HG02642 (cell line): ENCODE measurements around the gene ATP13A1.
A peak's percentile ranks its signal among the peaks of the same experiment; 100 is the strongest.
"Not testable (repeated sequence)": the region's sequence is repeated elsewhere in the genome, so short reads cannot be mapped to it uniquely, and the experiment has no call there.

ENCODE experiments used
- ATAC-seq: cut with Tn5 transposase; IDR thresholded peaks from one replicate; pipeline ENCODE4 v1.9.1; 2021; ENCODE audit warnings: mild to moderate bottlenecking; ENCODE audit not compliant: unreplicated experiment, poor library complexity

The ATP13A1 gene

GRCh38 chr19:19663256-19664120, at the start of gene ATP13A1:
Gene ATP13A1, minus strand, starts transcription at chr19:19663676. Its CDS starts 10 bp downstream, at chr19:19663666.
- ATAC-seq = peak; percentile 78

GRCh38 chr19:19711934-19712828, 48.7 kb upstream of the ATP13A1 start:
- ATAC-seq = no peak

GRCh38 chr19:19711306-19711933, 47.9 kb upstream of the ATP13A1 start:
- ATAC-seq = no peak

- no peak for ATAC-seq
Measured at GRCh38 chr19:19710506-19710905, 47.0 kb upstream of the ATP13A1 start.

GRCh38 chr19:19704836-19705235, 41.4 kb upstream of the ATP13A1 start:
- no peak for ATAC-seq

GRCh38 chr19:19700493-19700892, 37.0 kb upstream of the ATP13A1 start:
- not testable (repeated sequence) for ATAC-seq

- ATAC-seq = no peak
Measured at GRCh38 chr19:19697589-19697988, 34.1 kb upstream of the ATP13A1 start.

- no peak for ATAC-seq
Measured at GRCh38 chr19:19696386-19696785, 32.9 kb upstream of the ATP13A1 start.

GRCh38 chr19:19691683-19692082, 28.2 kb upstream of the ATP13A1 start:
- ATAC-seq = no peak

- not testable (repeated sequence) for ATAC-seq
Measured at GRCh38 chr19:19689023-19689422, 25.5 kb upstream of the ATP13A1 start.

- ATAC-seq = no peak
Measured at GRCh38 chr19:19687090-19687489, 23.6 kb upstream of the ATP13A1 start.

- ATAC-seq = no peak
Measured at GRCh38 chr19:19686580-19686979, 23.1 kb upstream of the ATP13A1 start.

- ATAC-seq = not testable (repeated sequence)
Measured at GRCh38 chr19:19686119-19686518, 22.6 kb upstream of the ATP13A1 start.

- no peak for ATAC-seq
Measured at GRCh38 chr19:19679176-19680073, 15.9 kb upstream of the ATP13A1 start.

GRCh38 chr19:19677579-19677978, 14.1 kb upstream of the ATP13A1 start:
- ATAC-seq = no peak

GRCh38 chr19:19674315-19674714, 10.8 kb upstream of the ATP13A1 start:
- no peak for ATAC-seq

GRCh38 chr19:19672816-19673215, 9.3 kb upstream of the ATP13A1 start:
- no peak for ATAC-seq

- no peak for ATAC-seq
Measured at GRCh38 chr19:19670070-19670551, 6.6 kb upstream of the ATP13A1 start.

GRCh38 chr19:19668230-19669012, 4.9 kb upstream of the ATP13A1 start, which contains the start of gene ZNF101:
Gene ZNF101, plus strand, starts transcription at chr19:19668839. Its CDS starts 125 bp downstream, at chr19:19668964.
- peak; percentile 72 for ATAC-seq
